ENCODE data around the gene KCNF1.

DNA sequence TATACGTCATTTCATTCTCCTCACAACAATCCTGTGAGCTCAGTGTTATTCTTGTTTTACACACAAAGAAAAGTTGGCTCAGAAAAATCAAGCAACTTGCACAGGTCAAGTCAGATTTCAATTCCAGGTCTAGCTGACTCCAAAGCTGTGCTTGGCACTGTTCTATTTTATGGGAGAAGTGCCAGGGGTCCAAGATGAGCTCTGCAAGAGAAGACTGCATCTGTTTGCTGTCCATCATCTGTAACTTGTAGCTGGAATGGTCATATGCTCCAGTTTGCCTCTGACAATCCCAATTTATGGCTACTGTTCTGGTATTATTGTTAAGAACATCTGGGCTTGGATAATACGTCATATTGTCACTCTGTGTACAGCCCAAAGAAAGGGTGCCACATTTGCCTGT lies 28.9 kb downstream of the KCNF1 start:
- TF ChIP-seq EZH2 (optimal IDR thresholded peaks at IDR 0.05; ENCODE audit: low read depth, low read length) = no peak
- TF ChIP-seq, protein P1, sequence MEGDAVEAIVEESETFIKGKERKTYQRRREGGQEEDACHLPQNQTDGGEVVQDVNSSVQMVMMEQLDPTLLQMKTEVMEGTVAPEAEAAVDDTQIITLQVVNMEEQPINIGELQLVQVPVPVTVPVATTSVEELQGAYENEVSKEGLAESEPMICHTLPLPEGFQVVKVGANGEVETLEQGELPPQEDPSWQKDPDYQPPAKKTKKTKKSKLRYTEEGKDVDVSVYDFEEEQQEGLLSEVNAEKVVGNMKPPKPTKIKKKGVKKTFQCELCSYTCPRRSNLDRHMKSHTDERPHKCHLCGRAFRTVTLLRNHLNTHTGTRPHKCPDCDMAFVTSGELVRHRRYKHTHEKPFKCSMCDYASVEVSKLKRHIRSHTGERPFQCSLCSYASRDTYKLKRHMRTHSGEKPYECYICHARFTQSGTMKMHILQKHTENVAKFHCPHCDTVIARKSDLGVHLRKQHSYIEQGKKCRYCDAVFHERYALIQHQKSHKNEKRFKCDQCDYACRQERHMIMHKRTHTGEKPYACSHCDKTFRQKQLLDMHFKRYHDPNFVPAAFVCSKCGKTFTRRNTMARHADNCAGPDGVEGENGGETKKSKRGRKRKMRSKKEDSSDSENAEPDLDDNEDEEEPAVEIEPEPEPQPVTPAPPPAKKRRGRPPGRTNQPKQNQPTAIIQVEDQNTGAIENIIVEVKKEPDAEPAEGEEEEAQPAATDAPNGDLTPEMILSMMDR (IDR thresholded peaks at IDR 0.05; ENCODE audit: low read length) = no peak
